K562 (cell line): Measurements from ENCODE around the gene DAPK2. TPM values are rescaled to one million over a fixed set of nuclear protein-coding genes. Genes with fewer than 3 reads are reported as not detected.

Experiments
- ARID1B ChIP-seq: fragments of 450-650 bp; IDR thresholded peaks from 2 replicates; pipeline ENCODE4 v1.6.1; 2016; ENCODE audit warnings: antibody characterized with exemption, mild to moderate bottlenecking, inconsistent platforms
- E2F6 ChIP-seq, 2 experiments: IDR thresholded peaks; 2 replicates each; pipeline ENCODE4 v1.6.1; 2011; ENCODE audit warnings: borderline replicate concordance in 1 of 2, control low read depth in 1 of 2, low read depth in 1 of 2, low read length in 1 of 2, mild to moderate bottlenecking in 1 of 2, mixed read lengths in 1 of 2, moderate library complexity in 1 of 2; ENCODE audit not compliant: insufficient read depth in 1 of 2, insufficient read length in 1 of 2, poor library complexity in 1 of 2, severe bottlenecking in 1 of 2; ENCODE audit errors: extremely low read depth in 1 of 2
- ELF2 ChIP-seq: fragments of 250-450 bp; sonication (Bioruptor Pico); IDR thresholded peaks from 2 replicates; pipeline ENCODE4 v1.5.0; 2021; ENCODE audit warnings: mild to moderate bottlenecking
- HMBOX1 ChIP-seq: sonication (generic); IDR thresholded peaks from 2 replicates; pipeline ENCODE4 v1.6.1; 2016
- KDM1A ChIP-seq, 2 experiments: fragments of 450-650 bp; IDR thresholded peaks; 2 replicates each; pipeline ENCODE4 v1.6.1; 2016; ENCODE audit warnings: mild to moderate bottlenecking in 2 of 2
- MYBL2 ChIP-seq, 2 experiments: fragments of 450-650 bp in 1 of 2; sonication (generic) in 1 of 2; formaldehyde crosslinking in 1 of 2; IDR thresholded peaks; 2 replicates each; pipeline versions ENCODE4 v1.6.1 to v1.8.1; 2017 to 2022; ENCODE audit warnings: borderline replicate concordance in 1 of 2, inconsistent platforms in 1 of 2, low read depth in 1 of 2, mild to moderate bottlenecking in 1 of 2, missing genetic modification reagents in 1 of 2, moderate library complexity in 1 of 2
- MYC ChIP-seq, 2 experiments: fragments of 250-450 bp in 1 of 2; sonication (Bioruptor Pico) in 1 of 2; IDR thresholded peaks; 2 replicates each; pipeline versions ENCODE4 v1.5.1 to v1.6.1; 2012 to 2021; ENCODE audit warnings: low read depth in 2 of 2, borderline replicate concordance in 1 of 2, improper control_type of control experiment in 1 of 2, low read length in 1 of 2, mild to moderate bottlenecking in 1 of 2, moderate library complexity in 1 of 2
- NCOR1 ChIP-seq: fragments of 450-650 bp; IDR thresholded peaks from 2 replicates; pipeline ENCODE4 v1.6.1; 2016; ENCODE audit warnings: mild to moderate bottlenecking, moderate library complexity
- NR1H2 ChIP-seq: sonication (generic); formaldehyde crosslinking; IDR thresholded peaks from 2 replicates; pipeline ENCODE4 v1.4.0; 2020; ENCODE audit warnings: mild to moderate bottlenecking, missing genetic modification reagents
- PHB ChIP-seq: fragments of 250-450 bp; sonication (Bioruptor Pico); IDR thresholded peaks from 2 replicates; pipeline ENCODE4 v1.5.0; 2021
- RNF219 ChIP-seq: fragments of 250-450 bp; sonication (Bioruptor Pico); IDR thresholded peaks from 2 replicates; pipeline ENCODE4 v1.5.0; 2022; ENCODE audit warnings: mild to moderate bottlenecking
- TCF7 ChIP-seq: sonication (generic); IDR thresholded peaks from 2 replicates; pipeline ENCODE4 v1.6.1; 2016; ENCODE audit warnings: antibody characterized with exemption, borderline replicate concordance
- VEZF1 ChIP-seq: fragments of 200-800 bp; sonication (Bioruptor generic); IDR thresholded peaks from 2 replicates; pipeline ENCODE4 v1.6.1; 2017; ENCODE audit warnings: missing genetic modification characterization, missing compliant biosample characterization
- ZBTB8A ChIP-seq: fragments of 450-650 bp; IDR thresholded peaks from 2 replicates; pipeline ENCODE4 v1.6.1; 2018; ENCODE audit warnings: mild to moderate bottlenecking, moderate library complexity; ENCODE audit not compliant: partially characterized antibody
- ZNF175 ChIP-seq: fragments of 200-800 bp; sonication (Bioruptor generic); IDR thresholded peaks from 2 replicates; pipeline ENCODE4 v1.6.1; 2016; ENCODE audit warnings: low read depth, mild to moderate bottlenecking, missing genetic modification characterization, missing compliant biosample characterization
- ZNF212 ChIP-seq: fragments of 450-650 bp; formaldehyde crosslinking; IDR thresholded peaks from 2 replicates; pipeline ENCODE4 v1.4.0; 2020; ENCODE audit warnings: mild to moderate bottlenecking
- ZNF239 ChIP-seq: fragments of 250-450 bp; sonication (Bioruptor Pico); IDR thresholded peaks from 2 replicates; pipeline ENCODE4 v1.4.0; 2020; ENCODE audit warnings: mild to moderate bottlenecking
- ZNF707 ChIP-seq: fragments of 250-450 bp; sonication (Bioruptor Pico); conservative IDR thresholded peaks from 2 replicates; pipeline ENCODE4 v1.8.0; 2022; ENCODE audit warnings: inconsistent platforms, mild to moderate bottlenecking, moderate library complexity
- ZNF75A ChIP-seq: fragments of 450-650 bp; formaldehyde crosslinking; IDR thresholded peaks from 2 replicates; pipeline ENCODE4 v1.4.0; 2020; ENCODE audit warnings: mild to moderate bottlenecking
- polyA plus RNA-seq, 8 experiments: library from polyadenylated mRNA; depleted of rRNA in 4 of 8; stranded (reverse) in 5 of 8; unstranded in 3 of 8; fragments of >200 nt; fragmentation: Nextera tagmentation in 2 of 8; fragmentation: Illumina TruSeq in 1 of 8; extraction: Ambion mirVana in 2 of 8; extraction: Trizol in 1 of 8; gene quantifications; 2 replicates each; pipeline versions ENCODE4 v1.2.1 to v1.2.3, GENCODE V29; 2011 to 2014; ENCODE audit warnings: inconsistent platforms in 1 of 8, missing spikeins in 1 of 8
- total RNA-seq, 7 experiments: library from RNA; depleted of rRNA in 6 of 7; stranded (reverse); fragments of >200 nt in 6 of 7; fragmentation: Illumina TruSeq in 2 of 7; extraction: Trizol in 2 of 7; gene quantifications; 2 replicates each; pipeline versions ENCODE4 v1.2.1 to v1.2.3, GENCODE V29; 2011 to 2021; ENCODE audit warnings: low replicate concordance in 1 of 7

The DAPK2 gene
- total and polyA plus RNA-seq, 9 of the 15 experiments (the other 6 are each of a cell fraction or from before 2014, with no cell fraction given), result 0.14 to 5.2 (median 2.2) TPM

- TF ChIP-seq ZNF75A (CRISPR knock-in tag), result no peak
- TF ChIP-seq ARID1B, result peak; percentile 88
- peak; percentile 81 for TF ChIP-seq NCOR1
- peak; percentile 49; the same call in 1 of the 2 replicates for TF ChIP-seq HMBOX1
- TF ChIP-seq ZNF175 (CRISPR knock-in tag), result peak; percentile 85
- no peak for TF ChIP-seq RNF219 (CRISPR knock-in tag)
- TF ChIP-seq MYC (IDR thresholded peaks at IDR 0.05; ENCODE audit: low read depth, low read length), result peak; percentile 10; the same call in 1 of the 2 replicates
- no peak for TF ChIP-seq MYC (CRISPR knock-in tag; IDR thresholded peaks at IDR 0.05; ENCODE audit: borderline replicate concordance, low read depth)
- no peak for TF ChIP-seq ZNF707 (CRISPR knock-in tag)
- peak; percentile 56; the same call in 1 of the 2 replicates for TF ChIP-seq ELF2 (CRISPR knock-in tag)
- TF ChIP-seq MYBL2 (IDR thresholded peaks at IDR 0.05; ENCODE audit: low read depth), result 0 out of 2 replicates have a peak, but pooled peaks have one; percentile 27
- no peak for TF ChIP-seq MYBL2 (CRISPR knock-in tag; IDR thresholded peaks at IDR 0.05; ENCODE audit: borderline replicate concordance)
- TF ChIP-seq KDM1A (IDR thresholded peaks at IDR 0.05), result peak; percentile 63 to 89
- TF ChIP-seq PHB, result no peak
- peak; percentile 46 for TF ChIP-seq VEZF1
- TF ChIP-seq ZNF212 (CRISPR knock-in tag), result 0 out of 2 replicates have a peak, but pooled peaks have one; percentile 8
- TF ChIP-seq ZBTB8A, result no peak
- TF ChIP-seq NR1H2 (CRISPR knock-in tag), result no peak
- TF ChIP-seq E2F6 (IDR thresholded peaks at IDR 0.05; ENCODE audit: borderline replicate concordance in 1 of 2, extremely low read depth in 1 of 2, insufficient read depth in 1 of 2, insufficient read length in 1 of 2, low read depth in 1 of 2, low read length in 1 of 2, poor library complexity in 1 of 2, severe bottlenecking in 1 of 2), result peak in 1 of 2 experiments; percentile 27
- TF ChIP-seq TCF7, result 0 out of 2 replicates have a peak, but pooled peaks have one; percentile 44
- peak; percentile 46 for TF ChIP-seq ZNF239 (CRISPR knock-in tag)
Measured at GRCh38 chr15:63896336-63897115, 149.8 kb downstream of the DAPK2 start (continued).
